ENCODE data around the gene MIEF1.

The MIEF1 gene

DNA sequence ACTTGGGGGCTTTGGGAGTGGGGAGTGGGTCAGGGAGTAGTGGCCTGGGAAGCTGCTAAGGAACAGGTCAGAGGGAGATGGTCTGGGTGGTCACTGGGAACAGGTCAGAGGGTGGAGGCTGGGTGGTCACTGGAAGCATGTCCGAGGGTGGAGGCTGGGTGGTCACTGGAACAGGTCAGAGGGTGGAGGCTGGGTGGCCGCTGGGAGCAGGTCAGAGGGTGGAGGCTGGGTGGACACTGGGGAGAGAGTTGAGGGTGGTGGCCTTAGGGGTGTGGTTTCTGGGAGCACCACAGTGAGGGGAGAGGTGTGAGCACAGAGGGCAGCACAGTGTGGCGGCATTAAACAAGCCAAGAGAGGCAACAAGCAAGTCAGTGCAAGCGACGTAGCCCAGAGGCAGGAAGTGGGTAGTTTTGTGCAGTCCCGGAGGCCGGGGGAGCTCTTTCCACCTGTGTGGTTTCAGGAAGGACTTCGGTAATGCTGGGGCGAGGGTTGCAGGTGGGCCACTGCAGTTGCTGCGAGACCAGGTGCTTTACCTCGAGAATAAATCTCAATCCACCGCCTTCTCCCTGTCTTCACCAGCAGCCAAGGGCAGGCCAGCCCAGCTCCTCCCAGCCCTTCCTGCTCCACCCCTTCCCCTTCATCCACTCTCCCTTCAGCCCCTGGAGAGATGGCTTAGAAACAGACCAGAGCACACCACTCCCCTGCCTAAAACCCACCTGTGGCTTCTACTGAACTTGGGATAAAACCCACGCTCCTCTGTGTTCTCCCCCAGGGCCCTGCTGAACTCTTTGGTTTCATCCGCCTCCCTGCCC is 65.3 kb downstream of the MIEF1 start:
- H3K27ac ChIP-seq = no peak overlapping the region
- no peaks in the 10 kb centered on the region for H3K27me3 ChIP-seq (ENCODE audit: control insufficient read depth, insufficient read depth, low read length)
- H3K4me1 ChIP-seq = no peaks in the 10 kb centered on the region
- no peak overlapping the region for H3K4me2 ChIP-seq (ENCODE audit: low read length)
- H3K9ac ChIP-seq = no peak overlapping the region
- no peak overlapping the region for H2AFZ ChIP-seq
- H3K79me2 ChIP-seq = no peaks in the 10 kb centered on the region
- TF ChIP-seq, protein P1, sequence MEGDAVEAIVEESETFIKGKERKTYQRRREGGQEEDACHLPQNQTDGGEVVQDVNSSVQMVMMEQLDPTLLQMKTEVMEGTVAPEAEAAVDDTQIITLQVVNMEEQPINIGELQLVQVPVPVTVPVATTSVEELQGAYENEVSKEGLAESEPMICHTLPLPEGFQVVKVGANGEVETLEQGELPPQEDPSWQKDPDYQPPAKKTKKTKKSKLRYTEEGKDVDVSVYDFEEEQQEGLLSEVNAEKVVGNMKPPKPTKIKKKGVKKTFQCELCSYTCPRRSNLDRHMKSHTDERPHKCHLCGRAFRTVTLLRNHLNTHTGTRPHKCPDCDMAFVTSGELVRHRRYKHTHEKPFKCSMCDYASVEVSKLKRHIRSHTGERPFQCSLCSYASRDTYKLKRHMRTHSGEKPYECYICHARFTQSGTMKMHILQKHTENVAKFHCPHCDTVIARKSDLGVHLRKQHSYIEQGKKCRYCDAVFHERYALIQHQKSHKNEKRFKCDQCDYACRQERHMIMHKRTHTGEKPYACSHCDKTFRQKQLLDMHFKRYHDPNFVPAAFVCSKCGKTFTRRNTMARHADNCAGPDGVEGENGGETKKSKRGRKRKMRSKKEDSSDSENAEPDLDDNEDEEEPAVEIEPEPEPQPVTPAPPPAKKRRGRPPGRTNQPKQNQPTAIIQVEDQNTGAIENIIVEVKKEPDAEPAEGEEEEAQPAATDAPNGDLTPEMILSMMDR (IDR thresholded peaks at IDR 0.05) = no peak
- no peak overlapping the region for H3K4me3 ChIP-seq (ENCODE audit: low read depth, low read length)
- H3K9me3 ChIP-seq (ENCODE audit: control insufficient read depth, low read length) = no peaks in the 10 kb centered on the region
- no peaks in the 10 kb centered on the region for H3K36me3 ChIP-seq (ENCODE audit: control insufficient read depth, insufficient read depth, low read length)

Data from parathyroid adenoma (tissue), 2 donors.